Panc1 (cell line): ENCODE results near the gene APOBEC3F.
A peak's percentile ranks its signal among the peaks of the same experiment; 100 is the strongest.

Experiments used
- CTCF ChIP-seq: fragments of 450-650 bp; IDR thresholded peaks from 2 replicates; pipeline ENCODE4 v1.5.1; 2017; ENCODE audit warnings: mild to moderate bottlenecking
- POLR2AphosphoS5 ChIP-seq: IDR thresholded peaks from 2 replicates; pipeline ENCODE4 v1.6.1; 2012; ENCODE audit warnings: mild to moderate bottlenecking, low read depth, low read length, moderate library complexity
- REST ChIP-seq, 2 experiments: IDR thresholded peaks; 2 replicates each; pipeline ENCODE4 v1.6.1; 2011 to 2012; ENCODE audit warnings: low read depth in 2 of 2, control low read depth in 1 of 2, low read length in 1 of 2, mild to moderate bottlenecking in 1 of 2, moderate library complexity in 1 of 2; ENCODE audit not compliant: insufficient read depth in 1 of 2
- SIN3A ChIP-seq: IDR thresholded peaks from 2 replicates; pipeline ENCODE4 v1.6.1; 2012; ENCODE audit warnings: low read depth, mild to moderate bottlenecking, low read length, moderate library complexity, borderline replicate concordance; ENCODE audit not compliant: insufficient read depth

GRCh38 chr22:39003165-39003638, 37.5 kb upstream of the APOBEC3F start:
- TF ChIP-seq CTCF (peak; percentile 81), POLR2AphosphoS5 (no peak), REST (IDR thresholded peaks at IDR 0.05; ENCODE audit: insufficient read depth in 1 of 2, low read depth in 2 of 2, low read length in 1 of 2) (no peak), SIN3A (no peak)
